Smooth muscle cell (in vitro differentiated cells): Measurements from ENCODE around the gene NUCB1. TPM values are rescaled to one million over a fixed set of nuclear protein-coding genes. Genes with fewer than 3 reads are reported as not detected.
A peak's percentile ranks its signal among the peaks of the same experiment; 100 is the strongest.

Experiments used
- DNase-seq: peaks from one replicate; lab custom pipeline; 2025; ENCODE audit not compliant: unreplicated experiment; lab: John Stamatoyannopoulos, UW
- H2AFZ ChIP-seq: fragments of 200-600 bp; sonication (generic); 2 replicates; pipeline ENCODE4 v1.6.0; 2016; ENCODE audit warnings: antibody characterized with exemption, low read depth, mild to moderate bottlenecking
- H3F3A ChIP-seq: fragments of 200-600 bp; sonication (generic); 2 replicates; pipeline ENCODE4 v1.6.0; 2017; ENCODE audit warnings: antibody characterized with exemption, low read depth
- H3K27ac ChIP-seq: fragments of 200-600 bp; sonication (generic); 2 replicates; pipeline ENCODE4 v1.5.1; 2016; ENCODE audit warnings: low read depth, mild to moderate bottlenecking
- H3K27me3 ChIP-seq: fragments of 200-600 bp; sonication (generic); 2 replicates; pipeline ENCODE4 v1.6.1; 2016; ENCODE audit warnings: low read depth, mild to moderate bottlenecking
- H3K36me3 ChIP-seq: fragments of 200-600 bp; sonication (generic); 2 replicates; pipeline ENCODE4 v1.5.1; 2016; ENCODE audit warnings: low read depth
- H3K4me1 ChIP-seq: fragments of 200-600 bp; sonication (generic); 2 replicates; pipeline ENCODE4 v1.5.1; 2016; ENCODE audit warnings: low read depth
- H3K4me2 ChIP-seq: fragments of 200-600 bp; sonication (generic); 2 replicates; pipeline ENCODE4 v1.6.0; 2016; ENCODE audit warnings: mild to moderate bottlenecking
- H3K4me3 ChIP-seq: fragments of 200-600 bp; sonication (generic); 2 replicates; pipeline ENCODE4 v1.5.1; 2016; ENCODE audit warnings: mild to moderate bottlenecking
- H3K79me2 ChIP-seq: fragments of 200-600 bp; sonication (generic); 2 replicates; pipeline ENCODE4 v1.6.0; 2016; ENCODE audit warnings: low read depth, mild to moderate bottlenecking
- H3K9ac ChIP-seq: fragments of 200-600 bp; sonication (generic); 2 replicates; pipeline ENCODE4 v1.6.0; 2016; ENCODE audit warnings: low read depth
- H3K9me3 ChIP-seq: fragments of 200-600 bp; sonication (generic); replicated peaks from 2 replicates; pipeline ENCODE4 v1.5.1; 2016; ENCODE audit warnings: low read depth
- H4K20me1 ChIP-seq: fragments of 200-600 bp; sonication (generic); 2 replicates; pipeline ENCODE4 v1.6.0; 2016; ENCODE audit warnings: low read depth
- whole genome bisulfite sequencing: methylation state at CpG from one replicate; pipeline ENCODE4 v1.1.7; 2016; ENCODE audit warnings: low lambda C conversion rate; 5-methylcytosine and 5-hydroxymethylcytosine counted together
- polyA plus RNA-seq: library from polyadenylated mRNA; unstranded; fragments of >200 nt; fragmentation: Nextera tagmentation; extraction: Ambion mirVana; gene quantifications from 2 replicates; pipeline ENCODE4 v1.2.1, GENCODE V29; 2016
- total RNA-seq: library from RNA; depleted of rRNA; stranded (reverse); fragments of >200 nt; gene quantifications from 2 replicates; pipeline ENCODE4 v1.2.3, GENCODE V29; 2014
- TF ChIP-seq, protein P1 (sequence below): fragments of 200-600 bp; sonication (generic); IDR thresholded peaks from 2 replicates; pipeline ENCODE4 v1.5.1; 2017; ENCODE audit warnings: borderline replicate concordance, mild to moderate bottlenecking, antibody characterized with exemption; ENCODE audit not compliant: insufficient read depth, poor library complexity, severe bottlenecking

Gene NUCB1
- total and polyA plus RNA-seq, 2 experiments from 2014 or later = 146 to 329 TPM

DNA sequence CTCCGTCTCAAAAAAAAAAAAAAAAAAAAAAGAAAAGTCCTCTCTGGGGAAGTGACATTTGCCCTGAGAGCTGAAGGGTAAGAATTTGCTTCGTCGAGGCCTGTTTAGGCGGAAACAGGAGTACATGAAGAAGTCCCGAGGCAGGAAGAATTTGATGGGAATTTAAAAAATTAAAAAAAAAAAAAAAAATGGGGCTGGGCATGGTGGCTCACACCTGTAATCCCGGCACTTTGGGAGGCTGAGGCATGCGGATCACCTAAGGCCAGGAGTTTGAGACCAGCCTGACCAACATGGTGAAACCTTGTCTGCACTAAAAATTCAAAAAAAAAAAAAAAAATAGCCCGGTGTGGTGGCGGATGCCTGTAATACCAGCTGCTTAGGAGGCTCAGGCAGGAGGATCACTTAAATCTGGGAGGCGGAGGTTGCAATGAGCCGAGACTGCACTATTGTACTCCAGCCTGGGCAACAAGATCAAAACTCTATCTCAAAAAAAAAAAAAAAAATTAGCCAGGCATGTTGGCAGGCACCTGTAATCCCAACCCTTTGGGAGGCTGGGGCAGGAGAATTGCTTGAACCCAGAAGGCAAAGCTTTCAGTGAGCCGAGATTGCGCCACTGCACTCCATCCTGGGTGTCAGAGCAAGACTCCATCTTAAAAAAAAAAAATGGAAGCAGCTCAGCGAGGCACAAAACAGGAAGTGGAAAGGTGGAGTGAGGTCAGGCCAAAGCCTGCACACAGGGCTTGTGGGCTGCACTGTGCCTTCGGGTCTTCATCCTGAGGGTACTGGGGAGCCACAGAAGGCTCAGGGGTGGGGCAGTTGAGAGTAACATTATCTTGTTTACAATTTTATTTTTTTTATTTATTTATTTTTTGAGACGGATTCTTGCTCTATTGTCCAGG lies 59.5 kb downstream of the NUCB1 start:
- peaks cover 17% of the 10 kb centered on the region for H3F3A ChIP-seq
- WGBS = 89% methylated on average over 16 of the region's 16 CpGs
- no peak overlapping the region for H3K4me2 ChIP-seq
- no peak for DNase-seq
- no peaks in the 10 kb centered on the region for H3K36me3 ChIP-seq
- H3K9me3 ChIP-seq = no peaks in the 10 kb centered on the region
- H2AFZ ChIP-seq = no peak overlapping the region
- H3K9ac ChIP-seq = no peak overlapping the region
- H3K27ac ChIP-seq = no peak overlapping the region
- H3K4me1 ChIP-seq = peaks cover 22% of the 10 kb centered on the region
- peaks cover 33% of the 10 kb centered on the region for H3K79me2 ChIP-seq
- TF ChIP-seq, protein P1, sequence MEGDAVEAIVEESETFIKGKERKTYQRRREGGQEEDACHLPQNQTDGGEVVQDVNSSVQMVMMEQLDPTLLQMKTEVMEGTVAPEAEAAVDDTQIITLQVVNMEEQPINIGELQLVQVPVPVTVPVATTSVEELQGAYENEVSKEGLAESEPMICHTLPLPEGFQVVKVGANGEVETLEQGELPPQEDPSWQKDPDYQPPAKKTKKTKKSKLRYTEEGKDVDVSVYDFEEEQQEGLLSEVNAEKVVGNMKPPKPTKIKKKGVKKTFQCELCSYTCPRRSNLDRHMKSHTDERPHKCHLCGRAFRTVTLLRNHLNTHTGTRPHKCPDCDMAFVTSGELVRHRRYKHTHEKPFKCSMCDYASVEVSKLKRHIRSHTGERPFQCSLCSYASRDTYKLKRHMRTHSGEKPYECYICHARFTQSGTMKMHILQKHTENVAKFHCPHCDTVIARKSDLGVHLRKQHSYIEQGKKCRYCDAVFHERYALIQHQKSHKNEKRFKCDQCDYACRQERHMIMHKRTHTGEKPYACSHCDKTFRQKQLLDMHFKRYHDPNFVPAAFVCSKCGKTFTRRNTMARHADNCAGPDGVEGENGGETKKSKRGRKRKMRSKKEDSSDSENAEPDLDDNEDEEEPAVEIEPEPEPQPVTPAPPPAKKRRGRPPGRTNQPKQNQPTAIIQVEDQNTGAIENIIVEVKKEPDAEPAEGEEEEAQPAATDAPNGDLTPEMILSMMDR = no peak
- H4K20me1 ChIP-seq = no peaks in the 10 kb centered on the region
- H3K27me3 ChIP-seq = no peaks in the 10 kb centered on the region
- no peak overlapping the region for H3K4me3 ChIP-seq

DNA sequence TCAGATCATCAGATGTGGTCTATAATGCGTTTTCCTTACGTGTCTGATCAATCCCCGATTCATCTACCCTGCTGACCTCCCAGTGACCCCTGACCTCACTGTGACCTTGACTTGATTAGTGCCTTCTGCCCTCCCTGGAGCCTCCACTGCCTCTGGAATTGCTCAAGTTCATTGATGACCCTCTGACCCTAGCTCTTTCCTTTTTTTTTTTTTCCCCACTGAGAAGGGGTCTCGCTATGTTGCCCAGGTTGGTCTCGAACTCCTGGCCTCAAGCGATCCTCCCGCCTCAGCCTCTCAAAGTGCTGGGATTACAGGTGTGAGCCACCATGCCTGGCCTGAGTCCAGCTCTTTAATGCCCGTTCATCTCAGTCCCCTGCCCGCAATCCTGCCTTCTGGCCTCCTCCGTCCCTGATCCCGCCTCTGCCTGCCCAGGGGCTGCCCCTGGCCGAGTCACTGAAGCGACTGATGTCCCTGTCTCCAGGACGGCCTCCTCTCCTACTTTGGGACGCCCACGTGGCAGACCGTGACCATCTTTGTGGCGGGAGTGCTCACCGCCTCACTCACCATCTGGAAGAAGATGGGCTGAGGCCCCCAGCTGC lies 61.0 kb downstream of the NUCB1 start:
- WGBS = 72% methylated on average over 19 of the region's 19 CpGs
- Histone ChIP-seq H3K9me3 (no peaks in the 10 kb centered on the region), H3K4me3 (no peak overlapping the region), H3F3A (peaks cover 22% of the 10 kb centered on the region), H4K20me1 (peaks cover 9% of the 10 kb centered on the region), H3K36me3 (no peaks in the 10 kb centered on the region), H3K9ac (no peak overlapping the region), H2AFZ (no peak overlapping the region), H3K79me2 (peaks cover 26% of the 10 kb centered on the region), H3K27me3 (no peaks in the 10 kb centered on the region), H3K27ac (peak overlapping the region; percentile 100), H3K4me1 (peaks cover 18% of the 10 kb centered on the region), H3K4me2 (no peak overlapping the region)
- TF ChIP-seq, protein P1 = no peak
- DNase-seq = no peak

DNA sequence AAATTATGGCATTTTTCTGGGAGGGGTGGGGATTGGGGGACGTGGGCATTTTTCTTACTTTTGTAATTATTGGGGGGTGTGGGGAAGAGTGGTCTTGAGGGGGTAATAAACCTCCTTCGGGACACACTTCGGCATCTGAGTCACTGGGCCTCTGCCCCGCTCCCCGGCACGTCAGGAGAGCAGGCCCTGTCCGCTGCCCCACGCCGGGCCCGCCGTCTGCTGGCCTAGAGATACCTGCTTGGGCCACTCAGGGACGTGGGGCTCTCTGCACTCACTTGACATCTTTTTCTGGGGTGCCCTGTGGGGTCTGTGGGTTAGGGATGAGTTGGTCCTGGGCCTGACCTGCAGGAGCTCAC lies 61.5 kb downstream of the NUCB1 start:
- Histone ChIP-seq H3K9me3 (no peaks in the 10 kb centered on the region), H3F3A (peaks cover 27% of the 10 kb centered on the region), H4K20me1 (peaks cover 14% of the 10 kb centered on the region), H3K4me3 (no peak overlapping the region), H3K9ac (no peak overlapping the region), H3K36me3 (no peaks in the 10 kb centered on the region), H3K4me1 (peaks cover 23% of the 10 kb centered on the region), H2AFZ (no peak overlapping the region), H3K4me2 (no peak overlapping the region), H3K27me3 (no peaks in the 10 kb centered on the region), H3K79me2 (peaks cover 28% of the 10 kb centered on the region), H3K27ac (peak overlapping the region; percentile 100)
- WGBS = 81% methylated on average over 12 of the region's 12 CpGs
- DNase-seq = no peak
- TF ChIP-seq, protein P1 = no peak
